ENCODE measurements around the gene JUN. TPM values are rescaled to one million over a fixed set of nuclear protein-coding genes. Genes with fewer than 3 reads are reported as not detected.

The JUN gene
- total RNA-seq, 1 experiment from 2014 or later, result 73.6 TPM

DNA sequence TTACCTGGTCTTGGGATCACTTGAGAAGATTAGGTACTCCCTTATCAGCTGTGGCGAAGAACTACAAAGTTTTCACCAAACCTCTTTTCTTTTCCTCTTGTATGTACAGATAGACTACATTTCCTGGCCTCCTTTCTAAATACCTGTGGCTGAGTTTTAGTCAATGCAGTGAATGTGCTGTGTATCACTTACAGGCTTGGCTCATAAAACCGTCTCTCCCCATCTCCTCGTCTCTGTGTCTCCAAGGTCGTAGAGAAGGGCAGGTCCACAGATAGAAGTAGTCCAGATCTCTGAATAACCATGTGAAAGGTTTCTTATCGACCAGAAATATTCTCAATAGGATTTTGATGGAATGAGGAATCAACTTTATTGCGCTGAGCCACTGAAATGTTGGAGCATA lies 9.0 kb upstream of the JUN start:
- Histone ChIP-seq H4K20me1 (ENCODE audit: low read length) (no peaks in the 10 kb centered on the region), H3K36me3 (ENCODE audit: low read depth, low read length) (no peaks in the 10 kb centered on the region), H3K4me3 (ENCODE audit: low read length) (no peak overlapping the region), H3K4me2 (ENCODE audit: low read length) (no peak overlapping the region), H2AFZ (ENCODE audit: low read length) (no peak overlapping the region), H3K9me2 (replicated peaks; ENCODE audit: low read length) (0 out of 2 replicates have a peak, but pooled peaks cover 5% of the 10 kb centered on the region), H3K27me3 (ENCODE audit: low read length) (no peaks in the 10 kb centered on the region), H3K27ac (ENCODE audit: low read length) (no peak overlapping the region), H3K9me3 (ENCODE audit: low read length) (no peaks in the 10 kb centered on the region), H3F3A (ENCODE audit: low read length, unreplicated experiment) (no peaks in the 10 kb centered on the region), H3K9ac (ENCODE audit: low read length) (no peak overlapping the region), H3K4me1 (ENCODE audit: insufficient read depth, low read length) (no peaks in the 10 kb centered on the region), H3K79me2 (ENCODE audit: low read length) (no peaks in the 10 kb centered on the region)
- POLR2A ChIA-PET (ENCODE audit: unreplicated experiment), result no interaction called here
- intact Hi-C loops (cut with micrococcal nuclease), result no loop called here
- ATAC-seq (no peak), DNase-seq (no peak)
- BruUV-seq (replicated peaks), result no TSS peak
- CTCF ChIA-PET, result no interaction called here
- TF ChIP-seq EZH2phosphoT487 (IDR thresholded peaks at IDR 0.05; ENCODE audit: borderline replicate concordance, low read length) (no peak), CTCF (conservative IDR thresholded peaks at IDR 0.05; ENCODE audit: low read depth, low read length) (no peak), EZH2 (IDR thresholded peaks at IDR 0.05; ENCODE audit: low read length, unreplicated experiment) (no peak)

DNA sequence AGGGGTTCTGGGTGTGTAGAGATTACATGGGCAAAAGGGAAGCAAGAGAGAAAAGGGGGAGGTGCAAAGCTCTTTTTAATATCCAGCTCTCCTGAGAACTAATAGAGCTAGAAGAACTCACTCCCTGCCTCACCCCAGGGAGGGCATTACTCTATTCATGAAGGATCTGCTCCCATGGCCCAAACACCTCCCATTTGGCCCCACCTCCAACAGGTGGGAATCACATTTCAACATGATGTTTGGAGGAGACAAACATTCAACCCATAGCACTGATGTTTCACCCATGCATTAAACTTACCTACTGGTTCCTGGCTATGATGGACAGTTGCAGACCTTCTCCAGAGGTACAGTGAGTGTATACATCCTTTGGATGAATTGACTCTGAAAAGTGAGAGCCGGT lies 7.3 kb upstream of the JUN start:
- POLR2A ChIA-PET (ENCODE audit: unreplicated experiment), result interaction anchor here (0.6 kb wide), 1 partner anchor 23 kb away, joined by 4 read pairs; no protein-coding TSS in a partner anchor
- ATAC-seq, result no peak
- intact Hi-C loops (cut with micrococcal nuclease), result no loop called here

More for the DNA sequence above, 7.3 kb upstream of the JUN start:
- H3K79me2 ChIP-seq (ENCODE audit: low read length), result no peaks in the 10 kb centered on the region
- TF ChIP-seq CTCF (conservative IDR thresholded peaks at IDR 0.05; ENCODE audit: low read depth, low read length) (no peak), EZH2 (IDR thresholded peaks at IDR 0.05; ENCODE audit: low read length, unreplicated experiment) (no peak), EZH2phosphoT487 (IDR thresholded peaks at IDR 0.05; ENCODE audit: borderline replicate concordance, low read length) (no peak)
- no peaks in the 10 kb centered on the region for H3K9me3 ChIP-seq (ENCODE audit: low read length)
- H3K4me3 ChIP-seq (ENCODE audit: low read length), result no peak overlapping the region
- H4K20me1 ChIP-seq (ENCODE audit: low read length), result no peaks in the 10 kb centered on the region
- BruUV-seq (replicated peaks), result no TSS peak
- no peak for DNase-seq
- CTCF ChIA-PET, result no interaction called here
- no peak overlapping the region for H3K27ac ChIP-seq (ENCODE audit: low read length)
- H2AFZ ChIP-seq (ENCODE audit: low read length), result no peak overlapping the region
- H3K4me1 ChIP-seq (ENCODE audit: insufficient read depth, low read length), result peaks cover 4% of the 10 kb centered on the region
- no peaks in the 10 kb centered on the region for H3F3A ChIP-seq (ENCODE audit: low read length, unreplicated experiment)
- H3K9me2 ChIP-seq (replicated peaks; ENCODE audit: low read length), result 0 out of 2 replicates have a peak, but pooled peaks cover 5% of the 10 kb centered on the region
- H3K9ac ChIP-seq (ENCODE audit: low read length), result no peak overlapping the region
- no peaks in the 10 kb centered on the region for H3K27me3 ChIP-seq (ENCODE audit: low read length)
- H3K4me2 ChIP-seq (ENCODE audit: low read length), result no peak overlapping the region
- H3K36me3 ChIP-seq (ENCODE audit: low read depth, low read length), result no peaks in the 10 kb centered on the region

Measured in PC-3 (cell line).